Neural progenitor cell (in vitro differentiated cells): ENCODE results near the gene RHCE.
"Not testable (repeated sequence)": the region's sequence is repeated elsewhere in the genome, so short reads cannot be mapped to it uniquely, and the experiment has no call there.

Experiments used
- EZH2 ChIP-seq: fragments of 200-600 bp; sonication (generic); IDR thresholded peaks from 2 replicates; pipeline ENCODE4 v1.6.1; 2017; ENCODE audit warnings: antibody characterized with exemption, mild to moderate bottlenecking, moderate library complexity
- TF ChIP-seq, protein P1 (sequence below): fragments of 200-600 bp; sonication (generic); IDR thresholded peaks from 2 replicates; pipeline ENCODE4 v1.5.1; 2017; ENCODE audit warnings: antibody characterized with exemption, mild to moderate bottlenecking

- TF ChIP-seq, protein P1, sequence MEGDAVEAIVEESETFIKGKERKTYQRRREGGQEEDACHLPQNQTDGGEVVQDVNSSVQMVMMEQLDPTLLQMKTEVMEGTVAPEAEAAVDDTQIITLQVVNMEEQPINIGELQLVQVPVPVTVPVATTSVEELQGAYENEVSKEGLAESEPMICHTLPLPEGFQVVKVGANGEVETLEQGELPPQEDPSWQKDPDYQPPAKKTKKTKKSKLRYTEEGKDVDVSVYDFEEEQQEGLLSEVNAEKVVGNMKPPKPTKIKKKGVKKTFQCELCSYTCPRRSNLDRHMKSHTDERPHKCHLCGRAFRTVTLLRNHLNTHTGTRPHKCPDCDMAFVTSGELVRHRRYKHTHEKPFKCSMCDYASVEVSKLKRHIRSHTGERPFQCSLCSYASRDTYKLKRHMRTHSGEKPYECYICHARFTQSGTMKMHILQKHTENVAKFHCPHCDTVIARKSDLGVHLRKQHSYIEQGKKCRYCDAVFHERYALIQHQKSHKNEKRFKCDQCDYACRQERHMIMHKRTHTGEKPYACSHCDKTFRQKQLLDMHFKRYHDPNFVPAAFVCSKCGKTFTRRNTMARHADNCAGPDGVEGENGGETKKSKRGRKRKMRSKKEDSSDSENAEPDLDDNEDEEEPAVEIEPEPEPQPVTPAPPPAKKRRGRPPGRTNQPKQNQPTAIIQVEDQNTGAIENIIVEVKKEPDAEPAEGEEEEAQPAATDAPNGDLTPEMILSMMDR: not testable (repeated sequence)
- TF ChIP-seq EZH2: not testable (repeated sequence)
Observed at GRCh38 chr1:25405731-25406305, 14.8 kb downstream of the RHCE start.
